Adrenal gland (tissue), 12 donors: ENCODE measurements around the gene CALM3. TPM values are rescaled to one million over a fixed set of nuclear protein-coding genes. Genes with fewer than 3 reads are reported as not detected.

Source experiments
- DNase-seq, 7 donors: peaks; one replicate each; pipeline ENCODE4 v3.0.0-alpha.2; 2019 to 2020
- H3K27ac ChIP-seq, 5 donors: fragments of 200-600 bp; sonication (generic) in 4 of 5; 1 replicate in 3 of 5; 2 replicates in 2 of 5; pipeline versions ENCODE4 v1.5.1 to v1.8.0; 2016 to 2020; ENCODE audit warnings: mild to moderate bottlenecking in 1 of 5
- H3K27me3 ChIP-seq: fragments of 200-600 bp; 2 replicates; pipeline ENCODE4 v1.8.0; 2021
- H3K36me3 ChIP-seq, 2 donors: fragments of 200-600 bp; replicated peaks in 1 of 2; 1 replicate in 1 of 2; 2 replicates in 1 of 2; pipeline versions ENCODE4 v1.5.1 to v1.8.0; 2018 to 2022
- H3K4me1 ChIP-seq, 2 donors: fragments of 200-600 bp; replicated peaks in 1 of 2; 1 replicate in 1 of 2; 2 replicates in 1 of 2; pipeline versions ENCODE4 v1.5.1 to v1.8.0; 2018 to 2021
- H3K4me3 ChIP-seq, 4 donors: fragments of 200-600 bp; sonication (generic) in 3 of 4; one replicate each; pipeline ENCODE4 v1.5.1; 2016 to 2018
- H3K9me3 ChIP-seq, 3 donors: fragments of 200-600 bp; sonication (generic) in 1 of 3; replicated peaks in 1 of 3; 1 replicate in 2 of 3; 2 replicates in 1 of 3; pipeline versions ENCODE4 v1.5.1 to v1.8.0; 2016 to 2021
- CTCF ChIP-seq, 6 experiments: fragments of 450-650 bp in 4 of 6; fragments of 200-600 bp in 2 of 6; sonication (generic) in 1 of 6; IDR thresholded peaks; 1 replicate in 5 of 6; 2 replicates in 1 of 6; pipeline versions ENCODE4 v1.5.1 to v1.8.0; 2016 to 2021; ENCODE audit warnings: antibody characterized with exemption in 6 of 6, mild to moderate bottlenecking in 2 of 6, moderate library complexity in 1 of 6
- POLR2A ChIP-seq, 2 donors: fragments of 450-650 bp; IDR thresholded peaks; one replicate each; pipeline ENCODE4 v1.6.1; 2017; ENCODE audit warnings: antibody characterized with exemption in 2 of 2, mild to moderate bottlenecking in 2 of 2, moderate library complexity in 1 of 2
- WGBS, 4 donors: extraction: QIAGEN DNeasy Blood & Tissue Kit in 2 of 4; methylation state at CpG; one replicate each; pipeline versions ENCODE4 v1.1.5 to v1.1.7; 2013 to 2017; 5-methylcytosine and 5-hydroxymethylcytosine counted together
- intact Hi-C, 2 donors: fragments of 100-400 bp; cut with DNase I; formaldehyde crosslinking; loops; one replicate each; pipeline versions ENCODE4 v1.14.1 to v1.15.0; 2022 to 2023
- polyA plus RNA-seq, 3 donors: library from polyadenylated mRNA; stranded (reverse); fragments of 200-250 nt in 2 of 3; fragments of 350-450 nt in 1 of 3; fragmentation: Illumina TruSeq in 1 of 3; extraction: RNeasy Lipid Tissue Mini Kit (QIAGEN cat#74804) in 1 of 3; gene quantifications; one replicate each; pipeline ENCODE4 v1.2.3, GENCODE V29; 2013 to 2014
- total RNA-seq, 9 donors: library from RNA; depleted of rRNA in 4 of 9; stranded (reverse); fragments of >200 nt in 4 of 9; fragments of 120-200 nt in 1 of 9; fragmentation: NEBNext Ultra II Directional in 1 of 9; extraction: Animal tissue kit (Norgen Biotek cat#: 25700) in 1 of 9; gene quantifications; one replicate each; pipeline versions ENCODE4 v1.1.0 to v1.2.4, GENCODE V29; 2013 to 2023
- donor health status: healthy with polysubstance abuse.
- donor health status: Bipolar disorder and iron deficiency.
- donor health status: DM: yes; HTN: yes; CAD: no.
- donor health status: DM: no; HTN: no; CAD: no.
- donor health status: DM: no; HTN: no; CAD: no.
- donor health status: DM: yes; HTN: yes; CAD: no.

CALM3 gene
- total and polyA plus RNA-seq, 12 donors = 177 to 579 (median 278) TPM

- WGBS, 4 donors = 48 to 64% (median 58%) methylated on average over 4 to 6 of the region's 6 CpGs
- TF ChIP-seq CTCF (IDR thresholded peaks at IDR 0.05) (no peak), POLR2A (IDR thresholded peaks at IDR 0.05) (no peak)
- Histone ChIP-seq H3K4me3 (no peak overlapping the region), H3K27me3 (no peaks in the 10 kb centered on the region), H3K9me3 (no peaks in the 10 kb centered on the region), H3K36me3 (no peaks in the 10 kb centered on the region), H3K27ac (peak overlapping the region in 1 of 5 donors; percentile 50), H3K4me1 (peaks cover 9 to 31% of the 10 kb centered on the region in 2 donors)
- intact Hi-C loops = no loop called here
- no peak for DNase-seq
Observed at GRCh38 chr19:46631481-46631880, 30.4 kb downstream of the CALM3 start.

GRCh38 chr19:46633130-46633529, 32.0 kb downstream of the CALM3 start:
- intact Hi-C loops = no loop called here
- WGBS, 4 donors = 86 to 91% (median 88%) methylated on average over 3 of the region's 3 CpGs
- H3K27me3 ChIP-seq = no peaks in the 10 kb centered on the region
- no peaks in the 10 kb centered on the region for H3K36me3 ChIP-seq
- no peak overlapping the region for H3K27ac ChIP-seq
- TF ChIP-seq CTCF (IDR thresholded peaks at IDR 0.05) = no peak
- TF ChIP-seq POLR2A (IDR thresholded peaks at IDR 0.05) = no peak
- peaks cover 6 to 24% of the 10 kb centered on the region in 2 donors for H3K4me1 ChIP-seq
- H3K9me3 ChIP-seq = no peaks in the 10 kb centered on the region
- no peak for DNase-seq
- no peak overlapping the region for H3K4me3 ChIP-seq

GRCh38 chr19:46634045-46634655, 33.0 kb downstream of the CALM3 start:
- Histone ChIP-seq H3K36me3 (no peaks in the 10 kb centered on the region), H3K27me3 (no peaks in the 10 kb centered on the region), H3K27ac (no peak overlapping the region), H3K9me3 (no peaks in the 10 kb centered on the region), H3K4me1 (peaks cover 6 to 29% of the 10 kb centered on the region in 2 donors), H3K4me3 (peak overlapping the region in 1 of 4 donors; percentile 43)
- TF ChIP-seq CTCF (IDR thresholded peaks at IDR 0.05) = no peak
- TF ChIP-seq POLR2A (IDR thresholded peaks at IDR 0.05) = no peak
- DNase-seq = peak; percentile 69 to 91 (median 84)
- 3 to 12% (median 5%) methylated on average over 5 to 38 of the region's 38 CpGs for WGBS, 4 donors
- intact Hi-C loops = no loop called here

- peaks cover 6 to 34% of the 10 kb centered on the region in 2 donors for H3K4me1 ChIP-seq
- WGBS, 4 donors = 6 to 8% (median 8%) methylated on average over 21 to 23 of the region's 23 CpGs
- H3K27ac ChIP-seq = no peak overlapping the region
- TF ChIP-seq CTCF (IDR thresholded peaks at IDR 0.05) (no peak), POLR2A (IDR thresholded peaks at IDR 0.05) (no peak)
- peak overlapping the region in 1 of 4 donors; percentile 43 for H3K4me3 ChIP-seq
- no peaks in the 10 kb centered on the region for H3K27me3 ChIP-seq
- H3K9me3 ChIP-seq = no peaks in the 10 kb centered on the region
- no peaks in the 10 kb centered on the region for H3K36me3 ChIP-seq
- intact Hi-C loops = no loop called here
- DNase-seq = no peak
Observed at GRCh38 chr19:46634656-46635218, 33.6 kb downstream of the CALM3 start.
